PC-9 (cell line): ENCODE measurements around the gene INAFM2. TPM values are rescaled to one million over a fixed set of nuclear protein-coding genes. Genes with fewer than 3 reads are reported as not detected.

Experiments
- BruUV-seq: library from RNA; stranded (reverse); fragments of 400-500 nt; replicated peaks from 2 replicates; lab custom pipeline; 2021; lab: Mats Ljungman, UMichigan
- CTCF ChIA-PET: fragments of 300-600 bp; sonication (Branson Sonifier 250); formaldehyde crosslinking; loops from one replicate; lab custom pipeline; 2022; ENCODE audit warnings: antibody characterized with exemption; lab: Charles Lee
- POLR2A ChIA-PET: fragments of 300-600 bp; sonication (Branson Sonifier 250); formaldehyde crosslinking; loops from one replicate; lab custom pipeline; 2022; ENCODE audit warnings: antibody characterized with exemption; ENCODE audit not compliant: unreplicated experiment; lab: Charles Lee
- DNase-seq, 2 experiments: peaks; one replicate each; pipeline versions ENCODE4 v3.0.0 to v3.0.0-alpha.2; 2015 to 2022; ENCODE audit warnings: mixed read lengths in 1 of 2
- H2AFZ ChIP-seq: fragments of 200-600 bp; sonication (generic); 2 replicates; pipeline ENCODE4 v1.8.1; 2017; ENCODE audit warnings: antibody characterized with exemption
- H3F3A ChIP-seq: fragments of 200-600 bp; sonication (generic); 2 replicates; pipeline ENCODE4 v1.8.1; 2017; ENCODE audit warnings: antibody characterized with exemption, mild to moderate bottlenecking, low read depth; ENCODE audit not compliant: insufficient read depth
- H3K27ac ChIP-seq: fragments of 200-600 bp; sonication (generic); 2 replicates; pipeline ENCODE4 v1.6.1; 2016; ENCODE audit warnings: mixed run types
- H3K27me3 ChIP-seq: fragments of 200-600 bp; sonication (generic); 2 replicates; pipeline ENCODE4 v1.6.1; 2016; ENCODE audit warnings: low read depth, mixed run types; ENCODE audit not compliant: insufficient read depth
- H3K36me3 ChIP-seq: fragments of 200-600 bp; sonication (generic); 2 replicates; pipeline ENCODE4 v1.6.1; 2016; ENCODE audit warnings: low read depth, mixed run types
- H3K4me1 ChIP-seq: fragments of 200-600 bp; sonication (generic); replicated peaks from 2 replicates; pipeline ENCODE4 v1.6.1; 2016; ENCODE audit warnings: mixed run types; ENCODE audit not compliant: insufficient read depth
- H3K4me2 ChIP-seq: fragments of 200-600 bp; sonication (generic); 2 replicates; pipeline ENCODE4 v1.6.1; 2017; ENCODE audit warnings: mixed run types
- H3K4me3 ChIP-seq: fragments of 200-600 bp; sonication (generic); 2 replicates; pipeline ENCODE4 v1.6.1; 2016; ENCODE audit warnings: mixed run types
- H3K79me2 ChIP-seq: fragments of 200-600 bp; sonication (generic); 2 replicates; pipeline ENCODE4 v1.6.1; 2017; ENCODE audit warnings: low read depth, mixed run types
- H3K9me2 ChIP-seq: fragments of 200-600 bp; sonication (generic); 2 replicates; pipeline ENCODE4 v1.8.1; 2017; ENCODE audit warnings: mild to moderate bottlenecking; ENCODE audit not compliant: insufficient read depth
- H3K9me3 ChIP-seq: fragments of 200-600 bp; sonication (generic); 2 replicates; pipeline ENCODE4 v1.8.1; 2016; ENCODE audit warnings: low read depth; ENCODE audit not compliant: insufficient read depth
- H4K20me1 ChIP-seq: fragments of 200-600 bp; sonication (generic); 2 replicates; pipeline ENCODE4 v1.8.1; 2017; ENCODE audit not compliant: insufficient read depth
- EZH2 ChIP-seq: fragments of 200-600 bp; sonication (generic); IDR thresholded peaks from 2 replicates; pipeline ENCODE4 v1.8.0; 2017; ENCODE audit warnings: antibody characterized with exemption, low read depth
- intact Hi-C: fragments of 100-400 bp; cut with micrococcal nuclease; formaldehyde crosslinking; loops from one replicate; pipeline ENCODE4 v1.10.0; 2022; ENCODE audit not compliant: unreplicated experiment
- total RNA-seq: library from RNA; stranded (reverse); gene quantifications from 2 replicates; pipeline ENCODE4 v1.2.3, GENCODE V29; 2021
- TF ChIP-seq, protein P1 (sequence below): fragments of 200-600 bp; sonication (generic); conservative IDR thresholded peaks from 2 replicates; pipeline ENCODE4 v1.6.1; 2017; ENCODE audit warnings: mixed run types, antibody characterized with exemption, mild to moderate bottlenecking, moderate library complexity

INAFM2 gene
- total RNA-seq, 1 experiment from 2014 or later = 2.4 TPM

DNA sequence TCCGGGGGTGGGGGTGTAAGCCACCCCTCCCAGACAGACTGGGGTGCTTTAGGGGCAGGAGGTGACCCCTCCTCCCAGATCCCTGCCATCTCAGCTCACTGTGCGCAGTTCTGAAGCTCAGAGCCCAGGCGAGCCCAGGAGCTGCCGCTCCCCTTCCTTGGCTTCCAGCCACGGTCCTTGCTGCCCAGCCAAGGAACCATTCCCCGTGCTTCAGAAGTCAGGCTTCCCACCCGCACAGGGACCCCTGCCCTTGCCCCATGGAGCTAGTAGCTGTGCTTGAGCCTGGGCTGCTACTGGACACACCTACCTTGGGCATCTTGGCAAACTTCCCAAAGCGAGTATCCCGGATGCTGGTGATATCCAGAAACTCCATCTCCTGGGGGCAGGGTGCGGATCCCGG, 20.5 kb upstream of the INAFM2 start:
- Histone ChIP-seq H3K4me2 (no peak overlapping the region), H3K4me1 (no peaks in the 10 kb centered on the region), H3K27ac (no peak overlapping the region), H3K27me3 (no peaks in the 10 kb centered on the region), H3K9me2 (no peaks in the 10 kb centered on the region), H3F3A (no peaks in the 10 kb centered on the region), H3K36me3 (no peaks in the 10 kb centered on the region), H3K79me2 (no peaks in the 10 kb centered on the region), H4K20me1 (no peaks in the 10 kb centered on the region), H3K4me3 (no peak overlapping the region), H2AFZ (no peak overlapping the region), H3K9me3 (no peaks in the 10 kb centered on the region)
- intact Hi-C loops = no loop called here
- no peak for DNase-seq
- POLR2A ChIA-PET = no interaction called here
- CTCF ChIA-PET = no interaction called here
- TF ChIP-seq, protein P1, sequence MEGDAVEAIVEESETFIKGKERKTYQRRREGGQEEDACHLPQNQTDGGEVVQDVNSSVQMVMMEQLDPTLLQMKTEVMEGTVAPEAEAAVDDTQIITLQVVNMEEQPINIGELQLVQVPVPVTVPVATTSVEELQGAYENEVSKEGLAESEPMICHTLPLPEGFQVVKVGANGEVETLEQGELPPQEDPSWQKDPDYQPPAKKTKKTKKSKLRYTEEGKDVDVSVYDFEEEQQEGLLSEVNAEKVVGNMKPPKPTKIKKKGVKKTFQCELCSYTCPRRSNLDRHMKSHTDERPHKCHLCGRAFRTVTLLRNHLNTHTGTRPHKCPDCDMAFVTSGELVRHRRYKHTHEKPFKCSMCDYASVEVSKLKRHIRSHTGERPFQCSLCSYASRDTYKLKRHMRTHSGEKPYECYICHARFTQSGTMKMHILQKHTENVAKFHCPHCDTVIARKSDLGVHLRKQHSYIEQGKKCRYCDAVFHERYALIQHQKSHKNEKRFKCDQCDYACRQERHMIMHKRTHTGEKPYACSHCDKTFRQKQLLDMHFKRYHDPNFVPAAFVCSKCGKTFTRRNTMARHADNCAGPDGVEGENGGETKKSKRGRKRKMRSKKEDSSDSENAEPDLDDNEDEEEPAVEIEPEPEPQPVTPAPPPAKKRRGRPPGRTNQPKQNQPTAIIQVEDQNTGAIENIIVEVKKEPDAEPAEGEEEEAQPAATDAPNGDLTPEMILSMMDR = no peak
- TF ChIP-seq EZH2 = no peak
- BruUV-seq = no TSS peak

DNA sequence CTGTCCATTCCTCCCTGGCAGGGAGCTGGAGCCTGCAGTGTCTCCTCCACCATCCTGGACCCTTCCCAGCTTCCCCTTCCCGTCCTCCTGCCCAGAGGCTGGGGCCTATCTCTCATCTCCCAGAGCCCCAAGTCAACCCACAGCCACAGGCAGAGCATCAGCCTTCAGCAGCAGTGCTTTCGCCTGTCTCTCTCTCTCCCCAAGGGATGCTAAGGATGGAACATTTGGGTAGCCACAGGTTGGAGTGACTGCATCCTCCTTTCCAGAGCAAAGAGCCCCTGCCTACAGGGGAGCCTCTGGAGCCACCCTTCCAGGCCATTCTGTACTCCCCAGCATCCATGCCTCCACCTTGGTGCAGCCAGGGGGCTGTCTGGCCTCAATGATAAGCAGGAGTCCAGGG, 19.9 kb upstream of the INAFM2 start:
- no peaks in the 10 kb centered on the region for H3K9me2 ChIP-seq
- H3K36me3 ChIP-seq = no peaks in the 10 kb centered on the region
- intact Hi-C loops = no loop called here
- no peaks in the 10 kb centered on the region for H3K79me2 ChIP-seq
- TF ChIP-seq, protein P1 = no peak
- TF ChIP-seq EZH2 = no peak
- no peak overlapping the region for H3K27ac ChIP-seq
- no peaks in the 10 kb centered on the region for H3K4me1 ChIP-seq
- H3K27me3 ChIP-seq = no peaks in the 10 kb centered on the region
- ChIA-PET CTCF (no interaction called here), POLR2A (no interaction called here)
- no TSS peak for BruUV-seq
- H3K4me2 ChIP-seq = no peak overlapping the region
- no peaks in the 10 kb centered on the region for H3K9me3 ChIP-seq
- H2AFZ ChIP-seq = no peak overlapping the region
- no peak for DNase-seq
- no peaks in the 10 kb centered on the region for H3F3A ChIP-seq
- no peak overlapping the region for H3K4me3 ChIP-seq
- H4K20me1 ChIP-seq = no peaks in the 10 kb centered on the region

DNA sequence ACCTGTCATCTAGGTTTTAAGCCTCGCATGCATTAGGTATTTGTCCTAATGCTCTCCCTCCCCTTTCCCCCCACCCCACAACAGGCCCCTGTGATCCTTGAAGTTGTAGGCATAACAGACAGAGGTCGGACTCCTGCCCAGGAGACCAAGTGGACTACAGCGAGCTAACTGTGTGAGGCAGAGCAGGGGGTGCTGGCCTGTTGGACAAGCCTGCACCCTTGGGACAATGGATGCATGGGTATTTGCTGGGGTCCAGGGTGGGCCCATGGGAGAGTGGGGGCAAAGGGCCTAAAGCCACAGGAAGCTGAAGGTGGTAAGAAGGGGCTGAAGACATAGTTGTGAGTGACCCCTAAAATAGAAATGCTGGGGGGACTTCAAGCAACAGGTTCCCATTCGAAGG, 18.2 kb upstream of the INAFM2 start:
- Histone ChIP-seq H3K27ac (no peak overlapping the region), H3K9me3 (no peaks in the 10 kb centered on the region), H3K4me3 (no peak overlapping the region), H4K20me1 (no peaks in the 10 kb centered on the region), H3K36me3 (no peaks in the 10 kb centered on the region), H3K4me1 (no peaks in the 10 kb centered on the region), H3K9me2 (no peaks in the 10 kb centered on the region), H2AFZ (no peak overlapping the region), H3K79me2 (no peaks in the 10 kb centered on the region), H3F3A (no peaks in the 10 kb centered on the region), H3K27me3 (no peaks in the 10 kb centered on the region), H3K4me2 (no peak overlapping the region)
- intact Hi-C loops = no loop called here
- BruUV-seq = no TSS peak
- no peak for DNase-seq
- TF ChIP-seq, protein P1 = no peak
- TF ChIP-seq EZH2 = no peak
- ChIA-PET POLR2A (no interaction called here), CTCF (interaction anchor here (0.6 kb wide), 1 partner anchor 16 kb away, joined by 7 read pairs; no protein-coding TSS in a partner anchor)
